Gastroesophageal sphincter (tissue), 4 donors: ENCODE results near the gene DLGAP5. TPM values are rescaled to one million over a fixed set of nuclear protein-coding genes. Genes with fewer than 3 reads are reported as not detected.
A peak's percentile ranks its signal among the peaks of the same experiment; 100 is the strongest.

Experiments used
- ATAC-seq: fragments of 150-250 bp; one replicate; pipeline ENCODE4 v1.9.1; 2016; ENCODE audit warnings: mild to moderate bottlenecking, moderate library complexity
- H3K27ac ChIP-seq, 4 donors: fragments of 200-600 bp; sonication (generic) in 3 of 4; 1 replicate in 3 of 4; 2 replicates in 1 of 4; pipeline ENCODE4 v1.5.1; 2016 to 2019
- H3K27me3 ChIP-seq: fragments of 200-600 bp; sonication (generic); one replicate; pipeline ENCODE4 v1.5.1; 2019
- H3K36me3 ChIP-seq, 2 donors: fragments of 200-600 bp; sonication (generic); one replicate each; pipeline ENCODE4 v1.5.1; 2019; ENCODE audit warnings: control low read depth in 1 of 2
- H3K4me1 ChIP-seq, 3 donors: fragments of 200-600 bp; sonication (generic); 1 replicate in 2 of 3; 2 replicates in 1 of 3; pipeline ENCODE4 v1.5.1; 2016 to 2019; ENCODE audit warnings: control low read depth in 2 of 3
- H3K4me3 ChIP-seq, 2 donors: fragments of 200-600 bp; sonication (generic); one replicate each; pipeline ENCODE4 v1.5.1; 2019; ENCODE audit warnings: mild to moderate bottlenecking in 1 of 2, moderate library complexity in 1 of 2
- H3K9me3 ChIP-seq, 3 donors: fragments of 200-600 bp; sonication (generic); one replicate each; pipeline ENCODE4 v1.5.1; 2017 to 2019; ENCODE audit warnings: control low read depth in 2 of 3
- EP300 ChIP-seq: sonication (generic); formaldehyde crosslinking; IDR thresholded peaks from one replicate; pipeline ENCODE4 v1.6.1; 2017; ENCODE audit warnings: antibody characterized with exemption, mild to moderate bottlenecking
- POLR2A ChIP-seq, 2 donors: fragments of 450-650 bp; IDR thresholded peaks; one replicate each; pipeline ENCODE4 v1.6.1; 2017; ENCODE audit warnings: antibody characterized with exemption in 2 of 2, mild to moderate bottlenecking in 2 of 2, moderate library complexity in 1 of 2
- POLR2AphosphoS5 ChIP-seq: sonication (generic); formaldehyde crosslinking; IDR thresholded peaks from one replicate; pipeline ENCODE4 v1.6.1; 2017; ENCODE audit warnings: antibody characterized with exemption
- WGBS, 2 donors: methylation state at CpG; one replicate each; pipeline ENCODE4 v1.1.5; 2018; ENCODE audit warnings: low coverage in 1 of 2; 5-methylcytosine and 5-hydroxymethylcytosine counted together
- total RNA-seq, 4 donors: library from RNA; depleted of rRNA; stranded (reverse); fragments of >200 nt; gene quantifications; one replicate each; pipeline ENCODE4 v1.1.0, GENCODE V29; 2016
- TF ChIP-seq, protein P1 (sequence below), 4 experiments: fragments of 200-600 bp in 2 of 4; fragments of 450-650 bp in 2 of 4; sonication (generic) in 1 of 4; IDR thresholded peaks; one replicate each; pipeline ENCODE4 v1.5.1; 2017 to 2019; ENCODE audit warnings: antibody characterized with exemption in 4 of 4, mild to moderate bottlenecking in 2 of 4, moderate library complexity in 2 of 4

The DLGAP5 gene
- total RNA-seq, 4 donors from 2014 or later = 0.23 to 1.2 TPM; not detected in 2

DNA sequence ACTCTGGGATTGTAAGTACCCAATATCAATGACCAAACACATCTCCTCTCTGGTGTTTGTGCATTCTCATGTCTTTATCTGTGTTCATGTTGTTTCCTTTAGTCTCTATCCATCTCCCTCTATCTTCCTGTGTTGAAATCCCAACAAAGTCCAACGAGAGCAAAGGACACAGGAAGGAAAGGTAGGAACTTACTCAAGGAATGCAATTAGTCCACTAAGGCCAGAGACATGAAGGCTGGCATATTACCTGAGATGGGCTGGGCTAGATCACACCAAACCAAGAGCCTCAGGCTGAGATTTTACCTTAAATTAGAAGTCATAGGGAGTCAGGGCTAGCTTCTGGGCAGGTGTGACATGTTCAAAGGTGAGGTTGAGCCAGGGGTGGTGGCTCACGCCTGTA, 76.7 kb downstream of the DLGAP5 start:
- Histone ChIP-seq H3K27me3 (no peaks in the 10 kb centered on the region), H3K4me1 (peaks cover 0 to 22% (median 0%) of the 10 kb centered on the region in 3 donors), H3K36me3 (no peaks in the 10 kb centered on the region), H3K27ac (no peak overlapping the region), H3K9me3 (no peaks in the 10 kb centered on the region), H3K4me3 (no peak overlapping the region)
- ATAC-seq = no peak
- TF ChIP-seq, protein P1, sequence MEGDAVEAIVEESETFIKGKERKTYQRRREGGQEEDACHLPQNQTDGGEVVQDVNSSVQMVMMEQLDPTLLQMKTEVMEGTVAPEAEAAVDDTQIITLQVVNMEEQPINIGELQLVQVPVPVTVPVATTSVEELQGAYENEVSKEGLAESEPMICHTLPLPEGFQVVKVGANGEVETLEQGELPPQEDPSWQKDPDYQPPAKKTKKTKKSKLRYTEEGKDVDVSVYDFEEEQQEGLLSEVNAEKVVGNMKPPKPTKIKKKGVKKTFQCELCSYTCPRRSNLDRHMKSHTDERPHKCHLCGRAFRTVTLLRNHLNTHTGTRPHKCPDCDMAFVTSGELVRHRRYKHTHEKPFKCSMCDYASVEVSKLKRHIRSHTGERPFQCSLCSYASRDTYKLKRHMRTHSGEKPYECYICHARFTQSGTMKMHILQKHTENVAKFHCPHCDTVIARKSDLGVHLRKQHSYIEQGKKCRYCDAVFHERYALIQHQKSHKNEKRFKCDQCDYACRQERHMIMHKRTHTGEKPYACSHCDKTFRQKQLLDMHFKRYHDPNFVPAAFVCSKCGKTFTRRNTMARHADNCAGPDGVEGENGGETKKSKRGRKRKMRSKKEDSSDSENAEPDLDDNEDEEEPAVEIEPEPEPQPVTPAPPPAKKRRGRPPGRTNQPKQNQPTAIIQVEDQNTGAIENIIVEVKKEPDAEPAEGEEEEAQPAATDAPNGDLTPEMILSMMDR (IDR thresholded peaks at IDR 0.05) = no peak
- 83% methylated on average over 2 of the region's 2 CpGs; no CpG with 5 or more reads in 1 of the 2 donors for WGBS, 2 donors

DNA sequence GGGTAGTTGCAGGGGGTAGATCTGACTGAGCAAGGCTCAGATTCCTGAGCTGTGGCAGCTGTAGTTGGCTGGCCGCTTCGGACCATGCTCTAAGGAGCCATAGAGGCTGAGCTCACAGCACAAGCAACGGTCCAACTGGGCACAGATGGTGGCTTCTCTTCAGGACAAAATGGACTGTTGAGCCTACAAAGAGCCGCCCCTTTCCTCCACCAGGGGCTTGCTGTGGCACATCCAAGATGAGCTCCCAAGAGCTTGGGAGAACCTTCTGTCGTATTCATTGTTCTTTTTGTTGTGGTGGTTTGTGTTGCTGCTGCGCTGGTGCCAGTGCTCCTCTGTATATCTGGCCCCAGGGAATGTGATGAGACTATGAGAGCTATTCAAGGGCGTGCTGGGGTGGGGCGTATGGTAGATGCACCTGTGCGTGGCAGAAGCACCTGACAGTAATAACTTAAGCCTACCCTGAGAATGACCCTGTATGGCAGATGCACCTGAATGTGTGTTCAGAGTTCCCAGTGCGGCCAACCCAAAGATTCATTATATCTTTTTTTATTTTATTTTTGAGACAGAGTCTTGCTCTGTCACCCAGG, 80.2 kb downstream of the DLGAP5 start:
- H3K27ac ChIP-seq = no peak overlapping the region

DNA sequence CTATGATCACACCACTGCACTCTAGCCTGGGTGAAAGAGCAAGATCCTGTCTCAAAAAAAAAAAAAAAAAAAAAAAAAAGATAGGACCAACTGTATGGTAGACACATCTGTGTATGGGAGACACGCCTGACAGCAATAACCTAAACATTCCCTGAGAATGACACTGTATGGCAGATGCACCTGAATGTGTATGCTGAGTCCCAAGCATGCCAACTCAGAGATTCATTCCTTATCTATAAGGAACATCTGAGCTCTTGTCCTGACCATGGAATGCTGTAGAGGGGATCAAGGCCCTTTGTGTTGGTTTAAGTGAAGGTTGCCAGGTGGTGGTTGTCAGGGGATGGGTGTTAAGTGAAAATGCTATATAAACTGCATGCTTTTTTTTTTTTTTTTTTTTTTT, 81.5 kb downstream of the DLGAP5 start:
- Histone ChIP-seq H3K36me3 (no peaks in the 10 kb centered on the region), H3K27ac (no peak overlapping the region), H3K4me3 (no peak overlapping the region), H3K9me3 (no peaks in the 10 kb centered on the region), H3K27me3 (no peaks in the 10 kb centered on the region), H3K4me1 (peaks cover 0 to 42% (median 11%) of the 10 kb centered on the region in 3 donors)
- ATAC-seq = no peak
- no peak for TF ChIP-seq EP300
- 100% methylated on average over 1 of the region's 1 CpG for WGBS, 2 donors

More for the DNA sequence above, 80.2 kb downstream of the DLGAP5 start:
- peaks cover 0 to 32% (median 11%) of the 10 kb centered on the region in 3 donors for H3K4me1 ChIP-seq
- 98 to 100% methylated on average over 1 to 8 of the region's 10 CpGs for WGBS, 2 donors
- ATAC-seq = no peak
- TF ChIP-seq, protein P1 (IDR thresholded peaks at IDR 0.05) = no peak
- TF ChIP-seq EP300 (no peak), POLR2AphosphoS5 (no peak), POLR2A (IDR thresholded peaks at IDR 0.05) (no peak)
- H3K4me3 ChIP-seq = no peak overlapping the region
- no peaks in the 10 kb centered on the region for H3K9me3 ChIP-seq
- H3K36me3 ChIP-seq = no peaks in the 10 kb centered on the region
- no peaks in the 10 kb centered on the region for H3K27me3 ChIP-seq

DNA sequence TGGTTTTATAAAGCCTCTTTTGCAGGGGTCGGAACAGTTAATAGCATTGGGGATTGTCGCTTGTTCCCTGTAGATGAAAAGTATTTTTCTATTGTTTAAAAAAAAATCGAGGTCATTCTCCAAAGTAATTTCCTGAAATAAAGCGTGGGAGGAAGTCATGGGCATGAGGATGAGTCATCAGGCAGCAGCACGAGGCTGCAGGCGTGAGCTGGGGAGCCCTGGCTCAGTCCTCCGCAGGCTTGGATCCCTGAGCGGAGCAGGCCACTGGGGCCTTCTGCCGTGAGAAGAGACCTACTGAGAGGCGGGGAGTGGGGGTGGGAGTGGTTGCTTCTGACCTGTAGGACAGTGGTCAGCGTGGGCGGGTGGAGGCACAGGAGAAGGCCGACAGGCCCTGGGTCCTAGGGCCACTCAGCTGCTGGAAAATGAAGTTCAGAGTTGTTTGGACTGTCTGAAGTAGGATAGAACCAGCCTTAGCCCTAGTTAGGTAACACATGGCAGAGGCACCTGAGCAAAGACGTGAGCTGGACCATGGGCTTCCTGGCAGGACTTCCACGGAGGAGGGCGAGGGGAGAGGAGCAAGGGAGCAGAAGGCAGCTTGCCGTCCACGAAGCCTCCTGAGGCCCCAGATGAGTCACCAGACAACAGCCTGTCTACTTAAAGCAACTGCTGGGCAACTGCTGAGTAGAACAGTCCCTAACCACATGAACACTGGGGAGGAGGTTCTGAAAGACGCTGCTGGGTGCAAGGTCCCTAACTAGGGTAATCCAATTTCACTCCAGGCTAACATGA, 83.4 kb downstream of the DLGAP5 start:
- WGBS, 2 donors = 6 to 17% methylated on average over 6 to 11 of the region's 19 CpGs
- Histone ChIP-seq H3K36me3 (no peaks in the 10 kb centered on the region), H3K27ac (peak overlapping the region; percentile 86 to 96 (median 92)), H3K9me3 (no peaks in the 10 kb centered on the region), H3K27me3 (no peaks in the 10 kb centered on the region), H3K4me3 (no peak overlapping the region), H3K4me1 (peaks cover 2 to 56% (median 25%) of the 10 kb centered on the region in 3 donors)
- peak; percentile 93 for ATAC-seq
- peak; percentile 93 for TF ChIP-seq POLR2AphosphoS5
- TF ChIP-seq EP300 = no peak

DNA sequence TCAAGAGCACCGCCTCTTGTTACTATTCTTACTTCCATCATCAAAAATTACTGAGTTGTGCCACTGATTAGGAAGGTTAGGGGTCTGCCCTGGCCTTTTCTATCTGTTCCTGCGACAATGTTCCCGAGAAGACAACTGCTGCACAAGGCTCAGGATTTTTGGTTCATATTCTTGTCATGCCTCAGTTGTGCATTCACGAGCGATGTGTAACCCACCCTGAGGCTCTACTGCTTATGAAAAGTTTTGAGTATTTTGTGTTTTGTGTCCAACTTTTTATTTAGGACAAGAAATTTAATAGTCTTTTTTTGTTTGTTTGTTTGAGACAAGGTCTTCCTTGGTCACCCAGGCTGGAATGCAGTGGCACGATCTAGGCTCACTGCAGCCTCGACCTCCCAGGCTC, 85.4 kb downstream of the DLGAP5 start:
- H3K4me1 ChIP-seq = peaks cover 9 to 75% (median 38%) of the 10 kb centered on the region in 3 donors
- WGBS, 2 donors = 72 to 85% methylated on average over 3 to 7 of the region's 7 CpGs
- TF ChIP-seq POLR2A (IDR thresholded peaks at IDR 0.05) = no peak
- no peak for TF ChIP-seq POLR2AphosphoS5
- TF ChIP-seq, protein P1 (IDR thresholded peaks at IDR 0.05) = no peak
- TF ChIP-seq EP300 = no peak
- no peak overlapping the region for H3K4me3 ChIP-seq
- H3K27ac ChIP-seq = peak overlapping the region in 3 of 4 donors; percentile 39 to 94 (median 91)
- no peak for ATAC-seq
- no peaks in the 10 kb centered on the region for H3K36me3 ChIP-seq
- H3K9me3 ChIP-seq = no peaks in the 10 kb centered on the region
- no peaks in the 10 kb centered on the region for H3K27me3 ChIP-seq
